Measurements from ENCODE around the gene DPF3. TPM values are rescaled to one million over a fixed set of nuclear protein-coding genes. Genes with fewer than 3 reads are reported as not detected.

The DPF3 gene
- total and polyA plus RNA-seq, 2 donors (not counting 1 experiment from before 2014, with no cell fraction given), result 3.4 to 10.2 TPM

GRCh38 chr14:72909163-72909562 is 15.3 kb upstream of the DPF3 start:
- H3K9me3 Mint-ChIP-seq (ENCODE audit: insufficient read depth), result no peaks in the 10 kb centered on the region
- no peak for DNase-seq
- H3K9ac ChIP-seq (ENCODE audit: low read length), result no peak overlapping the region
- peaks cover 7 to 22% of the 10 kb centered on the region in 2 donors for H3K4me1 ChIP-seq (ENCODE audit: control insufficient read depth in 2 of 2, insufficient read depth in 2 of 2, low read length in 2 of 2)
- H3K9me3 ChIP-seq (ENCODE audit: control extremely low read depth in 1 of 3, control insufficient read depth in 2 of 3, insufficient read depth in 1 of 3, low read length in 2 of 3), result no peaks in the 10 kb centered on the region
- no peak overlapping the region for H3K27ac Mint-ChIP-seq
- no peak overlapping the region for H3K27ac ChIP-seq (ENCODE audit: low read length in 2 of 2)
- no peak for ATAC-seq (ENCODE audit: low read depth)
- ChIA-PET POLR2A (no interaction called here), CTCF (interaction anchor here (0.7 to 4.5 kb wide), 7 partner anchors 16 to 399 kb away, joined by 4 to 56 read pairs (median 4); no protein-coding TSS in a partner anchor)
- 95% methylated on average over 5 of the region's 5 CpGs for WGBS (ENCODE audit: insufficient coverage)
- no peaks in the 10 kb centered on the region for H3K79me2 ChIP-seq (ENCODE audit: control insufficient read depth, insufficient read depth, low read length)
- H3K4me3 ChIP-seq (ENCODE audit: control extremely low read depth in 1 of 5, extremely low read depth in 1 of 5, insufficient read depth in 1 of 5, low read depth in 2 of 5, low read length in 4 of 5), result no peak overlapping the region
- intact Hi-C loops (cut with micrococcal nuclease), result no loop called here
- H2AFZ ChIP-seq (ENCODE audit: insufficient read depth, low read depth, low read length, poor library complexity, severe bottlenecking), result no peak overlapping the region
- H3K4me2 ChIP-seq (replicated peaks; ENCODE audit: low read depth, low read length, poor library complexity, severe bottlenecking), result no peak overlapping the region
- H3K36me3 ChIP-seq (replicated peaks in 1 of 2; ENCODE audit: control extremely low read depth in 1 of 2, control insufficient read depth in 1 of 2, extremely low read depth in 1 of 2, insufficient read depth in 2 of 2, low read length in 1 of 2), result no peaks in the 10 kb centered on the region
- H3K4me1 Mint-ChIP-seq, result peaks cover 13% of the 10 kb centered on the region
- no peaks in the 10 kb centered on the region for H4K20me1 ChIP-seq (ENCODE audit: control insufficient read depth, insufficient read depth, low read length, poor library complexity, severe bottlenecking)
- TF ChIP-seq CTCF (IDR thresholded peaks at IDR 0.05) (no peak), EZH2 (IDR thresholded peaks at IDR 0.05; ENCODE audit: borderline replicate concordance, insufficient read depth, low read depth, low read length, poor library complexity, severe bottlenecking) (no peak)
- peaks cover 6% of the 10 kb centered on the region for H3K27me3 Mint-ChIP-seq
- no peaks in the 10 kb centered on the region for H3K27me3 ChIP-seq (replicated peaks in 1 of 4; ENCODE audit: control extremely low read depth in 1 of 4, control insufficient read depth in 3 of 4, insufficient read depth in 4 of 4, low read length in 3 of 4)
- no peak overlapping the region for H3K4me3 Mint-ChIP-seq

GRCh38 chr14:72907886-72908285 is 14.0 kb upstream of the DPF3 start:
- H4K20me1 ChIP-seq (ENCODE audit: control insufficient read depth, insufficient read depth, low read length, poor library complexity, severe bottlenecking), result no peaks in the 10 kb centered on the region
- no peak for TF ChIP-seq EZH2 (IDR thresholded peaks at IDR 0.05; ENCODE audit: borderline replicate concordance, insufficient read depth, low read depth, low read length, poor library complexity, severe bottlenecking)
- no peak for TF ChIP-seq CTCF (IDR thresholded peaks at IDR 0.05)
- no peak for ATAC-seq (ENCODE audit: low read depth)
- intact Hi-C loops (cut with micrococcal nuclease), result no loop called here
- DNase-seq, result no peak
- H3K9me3 Mint-ChIP-seq (ENCODE audit: insufficient read depth), result no peaks in the 10 kb centered on the region
- peaks cover 7 to 22% of the 10 kb centered on the region in 2 donors for H3K4me1 ChIP-seq (ENCODE audit: control insufficient read depth in 2 of 2, insufficient read depth in 2 of 2, low read length in 2 of 2)
- H3K27me3 Mint-ChIP-seq, result peaks cover 3% of the 10 kb centered on the region
- no peak overlapping the region for H3K9ac ChIP-seq (ENCODE audit: low read length)
- ChIA-PET CTCF (interaction anchor here (0.7 to 4.5 kb wide), 3 partner anchors 14 to 393 kb away, joined by 3 to 56 read pairs (median 6); partner anchors contain the start of gene DPF3), POLR2A (no interaction called here)
- no peaks in the 10 kb centered on the region for H3K27me3 ChIP-seq (replicated peaks in 1 of 4; ENCODE audit: control extremely low read depth in 1 of 4, control insufficient read depth in 3 of 4, insufficient read depth in 4 of 4, low read length in 3 of 4)
- H3K4me3 Mint-ChIP-seq, result no peak overlapping the region
- no peak overlapping the region for H3K27ac ChIP-seq (ENCODE audit: low read length in 2 of 2)
- no CpG with 5 or more reads among the region's 5 CpGs for WGBS (ENCODE audit: insufficient coverage)
- H3K79me2 ChIP-seq (ENCODE audit: control insufficient read depth, insufficient read depth, low read length), result no peaks in the 10 kb centered on the region
- no peak overlapping the region for H3K4me2 ChIP-seq (replicated peaks; ENCODE audit: low read depth, low read length, poor library complexity, severe bottlenecking)
- no peaks in the 10 kb centered on the region for H3K36me3 ChIP-seq (replicated peaks in 1 of 2; ENCODE audit: control extremely low read depth in 1 of 2, control insufficient read depth in 1 of 2, extremely low read depth in 1 of 2, insufficient read depth in 2 of 2, low read length in 1 of 2)
- H3K4me1 Mint-ChIP-seq, result peaks cover 13% of the 10 kb centered on the region
- H2AFZ ChIP-seq (ENCODE audit: insufficient read depth, low read depth, low read length, poor library complexity, severe bottlenecking), result no peak overlapping the region
- H3K9me3 ChIP-seq (ENCODE audit: control extremely low read depth in 1 of 3, control insufficient read depth in 2 of 3, insufficient read depth in 1 of 3, low read length in 2 of 3), result no peaks in the 10 kb centered on the region
- H3K27ac Mint-ChIP-seq, result no peak overlapping the region
- no peak overlapping the region for H3K4me3 ChIP-seq (ENCODE audit: control extremely low read depth in 1 of 5, extremely low read depth in 1 of 5, insufficient read depth in 1 of 5, low read depth in 2 of 5, low read length in 4 of 5)

Data from B cell (primary cell).